Kasumi-1 (cell line): ENCODE measurements around the gene RRP36.
"Not testable (repeated sequence)": the region's sequence is repeated elsewhere in the genome, so short reads cannot be mapped to it uniquely, and the experiment has no call there.

Experiments used
- DNase-seq, 2 experiments: peaks; one replicate each; lab custom pipeline; 2025; lab: John Stamatoyannopoulos, UW

Gene RRP36

GRCh38 chr6:43021270-43022047, at the start of gene RRP36:
TSS of gene RRP36 (plus strand) at chr6:43021623. CDS start at chr6:43021655, 32 bp downstream.
- DNase-seq: peak; percentile 62 to 76

GRCh38 chr6:42971746-42972327, 49.6 kb upstream of the RRP36 start:
- DNase-seq: no peak

- DNase-seq: no peak
These were observed 47.5 kb upstream of the RRP36 start for GRCh38 chr6:42973926-42974325.

GRCh38 chr6:42974919-42975505, 46.4 kb upstream of the RRP36 start:
- DNase-seq: no peak

- no peak for DNase-seq
These were observed 43.0 kb upstream of the RRP36 start for GRCh38 chr6:42978487-42978838.

- DNase-seq: peak; percentile 94
These were observed 42.4 kb upstream of the RRP36 start, which contains the start of gene PEX6 for GRCh38 chr6:42978839-42979522. TSS of gene PEX6 (minus strand) at chr6:42979181. CDS start at chr6:42979150, 31 bp downstream.

- peak; percentile 64 to 65 for DNase-seq
These were observed 41.8 kb upstream of the RRP36 start for GRCh38 chr6:42979523-42980177.

- no peak for DNase-seq
These were observed 39.6 kb upstream of the RRP36 start for GRCh38 chr6:42981836-42982235.

- DNase-seq: peak; percentile 99 to 100
These were observed 37.2 kb upstream of the RRP36 start, which contains the start of gene PPP2R5D for GRCh38 chr6:42984001-42984923. TSS of gene PPP2R5D (plus strand) at chr6:42984570. CDS start at chr6:42984678, 108 bp downstream.

GRCh38 chr6:42984924-42985475, 36.4 kb upstream of the RRP36 start:
- peak; percentile 17 to 48 for DNase-seq

- DNase-seq: no peak
These were observed 33.6 kb upstream of the RRP36 start for GRCh38 chr6:42987533-42988451.

GRCh38 chr6:42988486-42989020, 32.9 kb upstream of the RRP36 start:
- no peak for DNase-seq

- no peak for DNase-seq
These were observed 31.5 kb upstream of the RRP36 start for GRCh38 chr6:42989923-42990322.

- no peak for DNase-seq
These were observed 28.0 kb upstream of the RRP36 start for GRCh38 chr6:42993445-42993844.

GRCh38 chr6:42996513-42996912, 24.9 kb upstream of the RRP36 start:
- no peak for DNase-seq

- DNase-seq: not testable (repeated sequence)
These were observed 23.2 kb upstream of the RRP36 start for GRCh38 chr6:42998205-42998604.

- DNase-seq: no peak
These were observed 19.6 kb upstream of the RRP36 start for GRCh38 chr6:43001843-43002242.

GRCh38 chr6:43005844-43006243, 15.6 kb upstream of the RRP36 start:
- no peak for DNase-seq

- DNase-seq: no peak
These were observed 15.2 kb upstream of the RRP36 start for GRCh38 chr6:43006251-43006650.
